Measurements from ENCODE around the gene CACNA1B.
"Not testable (repeated sequence)": the region's sequence is repeated elsewhere in the genome, so short reads cannot be mapped to it uniquely, and the experiment has no call there.

CACNA1B gene

DNA sequence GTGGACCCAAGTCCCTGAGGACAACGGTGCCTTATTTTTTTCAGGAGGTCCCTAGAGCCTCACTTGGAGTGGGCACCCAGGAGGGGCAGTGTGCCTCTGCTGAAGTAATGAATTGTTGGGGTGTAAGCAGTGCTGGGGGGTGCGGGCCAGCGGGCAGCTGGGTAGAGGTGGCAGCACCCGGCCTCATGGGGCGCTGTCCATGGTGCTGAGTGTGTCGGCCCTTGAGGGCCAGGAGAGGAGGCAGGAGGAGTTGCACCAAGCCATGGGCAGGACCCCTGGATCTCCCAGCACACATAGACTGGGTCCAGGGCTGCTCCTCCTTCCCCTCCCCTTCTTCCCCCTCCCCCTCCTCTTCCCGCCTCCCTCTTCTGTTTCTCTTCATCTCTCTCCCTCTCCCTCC is 7.0 kb downstream of the CACNA1B start:
- ATAC-seq (replicated peaks): not testable (repeated sequence)

GRCh38 chr9:137885121-137885520 is 7.5 kb downstream of the CACNA1B start:
- H3K27ac Mint-ChIP-seq; H3K9me3 Mint-ChIP-seq; H3K4me3 Mint-ChIP-seq; ATAC-seq (replicated peaks); H3K36me3 Mint-ChIP-seq (ENCODE audit: insufficient read depth); DNase-seq; H3K4me1 Mint-ChIP-seq (ENCODE audit: low read depth in 2 of 2): not testable (repeated sequence)
- peaks cover 21 to 29% of the 10 kb centered on the region in 2 donors for H3K27me3 Mint-ChIP-seq

More for the DNA sequence above, 7.0 kb downstream of the CACNA1B start:
- H3K4me1 Mint-ChIP-seq (ENCODE audit: low read depth in 2 of 2); H3K36me3 Mint-ChIP-seq (ENCODE audit: insufficient read depth); H3K27ac Mint-ChIP-seq; H3K4me3 Mint-ChIP-seq; DNase-seq; H3K9me3 Mint-ChIP-seq: not testable (repeated sequence)
- H3K27me3 Mint-ChIP-seq: peaks cover 26 to 35% of the 10 kb centered on the region in 2 donors

GRCh38 chr9:137888621-137889020 is 11.0 kb downstream of the CACNA1B start:
- H3K36me3 Mint-ChIP-seq (ENCODE audit: insufficient read depth); H3K4me3 Mint-ChIP-seq; H3K9me3 Mint-ChIP-seq; H3K27ac Mint-ChIP-seq; ATAC-seq (replicated peaks); DNase-seq; H3K4me1 Mint-ChIP-seq (ENCODE audit: low read depth in 2 of 2): not testable (repeated sequence)
- H3K27me3 Mint-ChIP-seq: peaks cover 6 to 22% of the 10 kb centered on the region in 2 donors

DNA sequence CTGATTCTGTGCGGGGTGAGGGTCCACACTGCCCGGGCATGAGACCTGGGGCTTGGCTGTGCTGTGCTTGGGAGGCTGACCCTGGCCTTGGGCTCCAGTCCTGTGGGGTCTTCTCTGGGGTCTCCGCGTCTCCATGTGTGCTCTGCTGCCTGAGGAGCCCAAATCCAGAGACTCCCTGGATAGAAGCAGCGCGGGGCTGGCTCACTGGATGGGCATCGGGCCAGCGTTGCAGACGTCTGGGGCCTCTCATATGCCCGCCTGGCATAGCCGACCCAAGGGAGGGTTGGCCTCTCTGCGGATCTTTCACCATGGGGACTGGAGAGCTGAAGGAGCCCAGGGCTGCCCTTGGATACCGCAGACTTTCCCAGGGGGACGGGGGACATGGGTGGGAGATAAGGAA is 12.4 kb downstream of the CACNA1B start:
- Mint-ChIP-seq H3K27me3 (peaks cover 6 to 22% of the 10 kb centered on the region in 2 donors), H3K27ac (peak overlapping the region in 1 of 2 donors; percentile 41)
- H3K4me3 Mint-ChIP-seq; H3K36me3 Mint-ChIP-seq (ENCODE audit: insufficient read depth); H3K9me3 Mint-ChIP-seq; H3K4me1 Mint-ChIP-seq (ENCODE audit: low read depth in 2 of 2); DNase-seq; ATAC-seq (replicated peaks): not testable (repeated sequence)

- not testable (repeated sequence) for ATAC-seq (replicated peaks); H3K4me3 Mint-ChIP-seq; H3K9me3 Mint-ChIP-seq
Observed at GRCh38 chr9:137890768-137891587, 13.4 kb downstream of the CACNA1B start.

DNA sequence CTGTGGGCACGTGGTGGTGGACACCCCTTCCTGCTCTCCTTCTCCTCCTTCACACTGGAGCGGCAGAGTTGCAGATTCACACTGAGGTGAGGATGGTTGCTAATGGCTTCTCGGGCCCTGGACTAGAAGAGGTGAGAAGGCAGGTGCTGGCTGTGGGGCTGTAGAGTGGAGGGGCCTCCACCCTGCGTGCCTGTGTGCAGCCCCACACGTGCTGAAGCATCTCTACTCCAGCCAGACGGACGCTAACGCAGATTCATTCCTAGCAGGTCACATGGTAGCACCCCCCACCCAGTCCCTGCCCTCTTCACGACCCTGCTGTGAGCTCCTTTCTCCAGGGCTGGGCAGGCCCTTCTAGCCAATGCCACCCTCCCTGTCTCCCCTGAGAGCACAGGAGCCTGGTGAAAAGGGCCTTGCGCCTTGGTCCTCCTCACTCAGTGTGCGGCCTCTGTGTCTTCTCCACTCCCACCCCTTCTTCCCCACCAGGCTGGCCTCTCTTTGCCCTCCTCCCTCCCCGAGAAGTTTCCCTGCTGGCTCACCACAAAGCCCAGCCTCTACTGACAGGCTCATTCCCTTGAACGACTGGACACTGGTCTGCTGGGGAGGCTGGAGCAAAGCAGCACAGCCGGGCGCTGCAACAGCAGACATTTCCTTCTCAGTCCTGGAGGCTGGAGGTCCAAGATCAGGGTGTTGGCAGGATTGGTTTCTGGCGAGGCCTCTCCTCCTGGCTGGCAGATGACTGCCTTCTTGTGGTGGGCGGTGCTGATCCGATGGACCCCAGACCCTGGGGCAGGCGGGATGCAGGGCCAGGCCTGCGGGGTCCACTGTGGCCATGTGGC is 14.2 kb downstream of the CACNA1B start:
- H3K4me3 Mint-ChIP-seq: no peak overlapping the region
- no peaks in the 10 kb centered on the region for H3K9me3 Mint-ChIP-seq
- no peak overlapping the region for H3K27ac Mint-ChIP-seq
- no peak for ATAC-seq (replicated peaks)
- H3K36me3 Mint-ChIP-seq (ENCODE audit: insufficient read depth): no peaks in the 10 kb centered on the region
- no peaks in the 10 kb centered on the region for H3K4me1 Mint-ChIP-seq (ENCODE audit: low read depth in 2 of 2)
- H3K27me3 Mint-ChIP-seq: peaks cover 6 to 16% of the 10 kb centered on the region in 2 donors
- no peak for DNase-seq

More at GRCh38 chr9:137890768-137891587, 13.4 kb downstream of the CACNA1B start:
- not testable (repeated sequence) for H3K27ac Mint-ChIP-seq; DNase-seq; H3K36me3 Mint-ChIP-seq (ENCODE audit: insufficient read depth); H3K4me1 Mint-ChIP-seq (ENCODE audit: low read depth in 2 of 2)
- H3K27me3 Mint-ChIP-seq: peaks cover 11 to 22% of the 10 kb centered on the region in 2 donors

DNA sequence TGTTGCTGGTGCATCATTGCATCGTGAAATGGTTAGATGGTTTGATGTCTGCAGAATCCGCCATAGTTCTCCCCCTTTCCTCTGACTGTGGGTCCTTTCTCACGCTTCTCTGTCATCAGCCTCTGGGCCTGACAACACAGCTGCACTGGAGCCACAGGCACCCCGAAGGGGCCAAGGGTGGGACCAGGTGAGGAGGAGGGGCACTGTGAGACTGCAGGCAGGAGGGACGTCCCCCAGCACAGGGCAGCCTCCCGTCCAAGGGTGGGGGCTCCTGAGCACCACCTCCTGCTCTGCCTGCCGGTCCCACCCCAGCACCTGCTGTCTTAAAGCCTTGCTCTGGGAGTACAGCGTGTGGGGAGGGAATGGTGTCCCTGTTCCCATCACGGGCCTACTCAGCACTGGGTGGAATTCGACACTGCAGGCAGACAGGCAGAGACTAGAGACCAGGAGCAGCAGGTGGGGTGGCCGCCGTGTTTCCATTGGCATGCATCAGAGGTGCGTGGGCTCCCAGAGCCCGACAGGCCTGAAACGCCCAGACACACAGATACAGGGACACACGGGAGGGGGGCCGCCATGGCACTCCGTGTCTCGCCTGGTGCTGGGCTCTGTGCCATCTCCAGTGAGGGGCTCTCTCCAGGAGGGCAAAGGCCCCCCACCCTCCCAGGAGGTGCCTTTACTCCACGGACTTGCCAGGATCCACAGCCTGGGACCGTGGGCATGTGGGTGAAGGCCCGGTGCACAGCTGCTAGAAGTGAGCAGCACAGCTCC is 15.0 kb downstream of the CACNA1B start:
- no peak for DNase-seq

DNA sequence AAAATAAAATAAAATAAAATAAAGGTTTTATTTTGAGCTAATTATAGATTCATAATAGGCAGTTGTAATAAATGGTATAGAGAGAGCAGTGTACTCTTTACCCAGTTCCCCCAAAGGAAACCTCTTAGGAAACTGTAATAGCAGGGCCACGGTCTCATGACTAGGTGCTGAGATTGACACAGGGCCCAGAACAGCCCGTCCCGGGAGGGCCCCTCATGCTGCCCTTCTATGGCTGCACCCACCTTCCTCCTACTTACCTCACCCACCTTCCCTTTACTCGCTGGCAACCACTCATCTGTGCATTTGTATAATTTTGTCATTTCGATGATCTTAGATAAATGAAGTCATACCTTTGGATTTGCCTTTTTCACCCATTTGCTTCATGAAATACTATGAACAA is 16.1 kb downstream of the CACNA1B start:
- H3K27me3 Mint-ChIP-seq: peaks cover 11 to 14% of the 10 kb centered on the region in 2 donors
- no peaks in the 10 kb centered on the region for H3K4me1 Mint-ChIP-seq (ENCODE audit: low read depth in 2 of 2)
- DNase-seq: no peak
- no peak overlapping the region for H3K4me3 Mint-ChIP-seq
- no peak overlapping the region for H3K27ac Mint-ChIP-seq
- ATAC-seq (replicated peaks): no peak
- H3K9me3 Mint-ChIP-seq: no peaks in the 10 kb centered on the region
- H3K36me3 Mint-ChIP-seq (ENCODE audit: insufficient read depth): no peaks in the 10 kb centered on the region

More for the DNA sequence above, 15.0 kb downstream of the CACNA1B start:
- no peaks in the 10 kb centered on the region for H3K9me3 Mint-ChIP-seq
- H3K4me1 Mint-ChIP-seq (ENCODE audit: low read depth in 2 of 2): no peaks in the 10 kb centered on the region
- H3K27ac Mint-ChIP-seq: no peak overlapping the region
- H3K27me3 Mint-ChIP-seq: peaks cover 5 to 14% of the 10 kb centered on the region in 2 donors
- H3K4me3 Mint-ChIP-seq: no peak overlapping the region
- no peak for ATAC-seq (replicated peaks)
- H3K36me3 Mint-ChIP-seq (ENCODE audit: insufficient read depth): no peaks in the 10 kb centered on the region

- Mint-ChIP-seq H3K27me3 (peaks cover 22 to 25% of the 10 kb centered on the region in 2 donors), H3K36me3 (ENCODE audit: insufficient read depth) (no peaks in the 10 kb centered on the region), H3K4me1 (ENCODE audit: low read depth in 2 of 2) (no peaks in the 10 kb centered on the region), H3K9me3 (no peaks in the 10 kb centered on the region), H3K4me3 (no peak overlapping the region), H3K27ac (no peak overlapping the region)
- ATAC-seq (replicated peaks): no peak
- no peak for DNase-seq
Observed at GRCh38 chr9:137899551-137900360, 22.2 kb downstream of the CACNA1B start.

DNA sequence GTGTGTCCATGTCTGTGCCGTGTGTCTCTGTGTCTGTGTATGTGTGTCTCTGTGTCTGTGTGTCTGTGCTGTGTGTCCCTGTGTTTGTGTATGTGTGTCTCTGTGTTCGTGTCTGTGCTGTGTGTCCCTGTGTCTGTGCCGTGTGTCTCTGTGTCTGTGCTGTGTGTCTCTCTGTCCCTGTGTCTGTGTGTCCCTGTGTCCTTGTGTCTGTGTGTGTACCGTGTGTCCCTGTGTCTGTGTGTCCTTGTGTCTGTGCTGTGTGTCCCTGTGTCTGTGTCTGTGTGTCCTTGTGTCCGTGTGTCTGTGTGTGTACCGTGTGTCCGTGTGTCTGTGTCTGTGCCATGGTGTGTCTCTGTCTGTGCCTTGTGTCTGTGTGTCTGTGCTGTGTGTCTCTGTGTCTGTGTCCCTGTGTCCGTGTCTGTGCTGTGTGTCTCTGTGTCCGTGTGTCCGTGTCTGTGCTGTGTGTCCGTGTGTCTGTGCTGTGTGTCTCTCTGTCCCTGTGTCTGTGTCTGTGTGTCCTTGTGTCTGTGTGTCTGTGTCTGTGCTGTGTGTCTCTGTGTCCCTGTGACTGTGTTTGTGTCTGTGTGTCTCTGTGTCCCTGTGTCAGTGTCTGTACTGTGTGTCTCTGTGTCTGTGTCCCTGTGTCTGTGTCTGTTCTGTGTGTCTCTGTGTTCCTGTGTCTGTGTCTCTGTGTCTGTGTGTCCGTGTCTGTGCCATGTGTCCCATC is 23.2 kb downstream of the CACNA1B start:
- Mint-ChIP-seq H3K4me1 (ENCODE audit: low read depth in 2 of 2) (no peaks in the 10 kb centered on the region), H3K9me3 (no peaks in the 10 kb centered on the region), H3K27ac (no peak overlapping the region), H3K4me3 (no peak overlapping the region), H3K27me3 (peaks cover 19 to 25% of the 10 kb centered on the region in 2 donors), H3K36me3 (ENCODE audit: insufficient read depth) (no peaks in the 10 kb centered on the region)
- no peak for ATAC-seq (replicated peaks)
- DNase-seq: no peak

DNA sequence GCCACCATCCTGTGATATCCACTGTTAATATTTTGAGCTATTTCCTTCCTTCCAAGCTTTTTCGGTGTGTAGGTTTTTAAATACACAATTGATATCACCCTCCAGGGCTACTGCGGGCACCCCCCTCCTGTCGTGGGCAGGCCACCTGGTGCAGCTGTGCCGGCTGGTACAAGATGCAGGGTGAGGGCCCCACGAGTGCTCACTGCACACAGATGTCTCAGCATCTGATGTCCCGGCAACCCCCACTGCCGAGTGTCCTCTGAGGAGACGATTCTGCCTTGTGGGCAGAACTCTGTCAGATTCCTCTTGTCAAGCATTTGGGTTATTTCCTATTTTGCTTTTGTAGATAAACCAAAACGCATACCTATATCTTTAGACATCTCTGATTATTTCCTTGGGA is 25.1 kb downstream of the CACNA1B start:
- Mint-ChIP-seq H3K4me3 (no peak overlapping the region), H3K9me3 (no peaks in the 10 kb centered on the region), H3K4me1 (ENCODE audit: low read depth in 2 of 2) (no peaks in the 10 kb centered on the region), H3K36me3 (ENCODE audit: insufficient read depth) (no peaks in the 10 kb centered on the region), H3K27ac (no peak overlapping the region), H3K27me3 (peaks cover 17 to 39% of the 10 kb centered on the region in 2 donors)
- no peak for DNase-seq
- no peak for ATAC-seq (replicated peaks)

GRCh38 chr9:137905740-137906139 is 28.2 kb downstream of the CACNA1B start:
- no peaks in the 10 kb centered on the region for H3K9me3 Mint-ChIP-seq
- no peaks in the 10 kb centered on the region for H3K4me1 Mint-ChIP-seq (ENCODE audit: low read depth in 2 of 2)
- H3K27ac Mint-ChIP-seq: no peak overlapping the region

More at GRCh38 chr9:137905740-137906139, 28.2 kb downstream of the CACNA1B start:
- no peaks in the 10 kb centered on the region for H3K36me3 Mint-ChIP-seq (ENCODE audit: insufficient read depth)
- ATAC-seq (replicated peaks) (no peak), DNase-seq (no peak)
- peaks cover 17 to 48% of the 10 kb centered on the region in 2 donors for H3K27me3 Mint-ChIP-seq
- H3K4me3 Mint-ChIP-seq: no peak overlapping the region
